HG02571 (cell line): ENCODE results near the gene SCFD2.
"Not testable (repeated sequence)": the region's sequence is repeated elsewhere in the genome, so short reads cannot be mapped to it uniquely, and the experiment has no call there.

Experiments used
- ATAC-seq: cut with Tn5 transposase; IDR thresholded peaks from one replicate; pipeline ENCODE4 v1.9.1; 2021; ENCODE audit warnings: mild to moderate bottlenecking, moderate library complexity; ENCODE audit not compliant: unreplicated experiment

The SCFD2 gene

GRCh38 chr4:53365486-53366300, at the start of gene SCFD2:
Gene SCFD2 (minus strand): TSS chr4:53366061.
- peak; percentile 99 for ATAC-seq

- not testable (repeated sequence) for ATAC-seq
Measured at GRCh38 chr4:53409479-53409878, 43.6 kb upstream of the SCFD2 start.

- no peak for ATAC-seq
Measured at GRCh38 chr4:53380221-53380620, 14.4 kb upstream of the SCFD2 start.

- ATAC-seq, result peak; percentile 25
Measured at GRCh38 chr4:53378171-53378482, 12.3 kb upstream of the SCFD2 start.

GRCh38 chr4:53377319-53378170, 11.7 kb upstream of the SCFD2 start, which contains the start of gene FIP1L1:
Gene FIP1L1 (plus strand): TSS chr4:53377641. CDS start chr4:53377839, 198 bp downstream.
- peak; percentile 89 for ATAC-seq

GRCh38 chr4:53376900-53377299, 11.0 kb upstream of the SCFD2 start:
- ATAC-seq, result no peak

GRCh38 chr4:53374777-53375258, 9.0 kb upstream of the SCFD2 start:
- no peak for ATAC-seq

- ATAC-seq, result no peak
Measured at GRCh38 chr4:53371843-53372521, 6.1 kb upstream of the SCFD2 start.

- no peak for ATAC-seq
Measured at GRCh38 chr4:53371049-53371448, 5.2 kb upstream of the SCFD2 start.

- no peak for ATAC-seq
Measured at GRCh38 chr4:53367721-53368120, 1.9 kb upstream of the SCFD2 start.

- ATAC-seq, result peak; percentile 10
Measured at GRCh38 chr4:53366301-53366716, 448 bp upstream of the SCFD2 start.

- ATAC-seq, result peak; percentile 3
Measured at GRCh38 chr4:53365121-53365485, 758 bp downstream of the SCFD2 start.

GRCh38 chr4:53364624-53365023, 1.2 kb downstream of the SCFD2 start:
- ATAC-seq, result no peak

- no peak for ATAC-seq
Measured at GRCh38 chr4:53362093-53362492, 3.8 kb downstream of the SCFD2 start.

GRCh38 chr4:53361451-53361850, 4.4 kb downstream of the SCFD2 start:
- no peak for ATAC-seq

- ATAC-seq, result no peak
Measured at GRCh38 chr4:53355930-53356521, 9.8 kb downstream of the SCFD2 start.

- no peak for ATAC-seq
Measured at GRCh38 chr4:53354012-53354722, 11.7 kb downstream of the SCFD2 start.

GRCh38 chr4:53349091-53349491, 16.8 kb downstream of the SCFD2 start:
- no peak for ATAC-seq

- ATAC-seq, result no peak
Measured at GRCh38 chr4:53348046-53348445, 17.8 kb downstream of the SCFD2 start.
